ENCODE results near the gene MCM5. TPM values are rescaled to one million over a fixed set of nuclear protein-coding genes. Genes with fewer than 3 reads are reported as not detected.
A peak's percentile ranks its signal among the peaks of the same experiment; 100 is the strongest.

The MCM5 gene
- total RNA-seq, 1 experiment from 2014 or later: 107 TPM

- no peak for TF ChIP-seq CTCF (IDR thresholded peaks at IDR 0.05; ENCODE audit: insufficient read depth in 1 of 2, low read depth in 1 of 2, low read length in 1 of 2, severe bottlenecking in 1 of 2, unreplicated experiment in 1 of 2)
- Mint-ChIP-seq H3K36me3 (ENCODE audit: insufficient read depth, unreplicated experiment) (peaks cover 63% of the 10 kb centered on the region), H3K27me3 (ENCODE audit: insufficient read depth, unreplicated experiment) (no peaks in the 10 kb centered on the region), H3K4me1 (ENCODE audit: low read depth, unreplicated experiment) (peaks cover 10% of the 10 kb centered on the region), H3K27ac (ENCODE audit: unreplicated experiment) (no peak overlapping the region), H3K4me3 (ENCODE audit: unreplicated experiment) (no peak overlapping the region), H3K9me3 (ENCODE audit: unreplicated experiment) (no peaks in the 10 kb centered on the region)
- Histone ChIP-seq H3K4me1 (no peaks in the 10 kb centered on the region), H3K27me3 (replicated peaks; ENCODE audit: control insufficient read depth, insufficient read depth, low read length) (no peaks in the 10 kb centered on the region), H3K36me3 (ENCODE audit: control insufficient read depth, insufficient read depth, low read length) (no peaks in the 10 kb centered on the region; the same call in 1 of the 2 replicates), H3K4me3 (ENCODE audit: low read depth, low read length) (no peak overlapping the region), H3K9me3 (no peaks in the 10 kb centered on the region)
- no peak for DNase-seq
- intact Hi-C loops (cut with micrococcal nuclease; ENCODE audit: unreplicated experiment): no loop called here
- BruUV-seq (replicated peaks): no TSS peak
- POLR2A ChIA-PET: no interaction called here
- CTCF ChIA-PET: no interaction called here
Measured at GRCh38 chr22:35392357-35392756, 7.6 kb upstream of the MCM5 start.

- ChIA-PET POLR2A (no interaction called here), CTCF (no interaction called here)
- TSS peak; percentile 53 for BruUV-seq (replicated peaks)
- Histone ChIP-seq H3K4me1 (no peaks in the 10 kb centered on the region), H3K9me3 (no peaks in the 10 kb centered on the region), H3K27me3 (replicated peaks; ENCODE audit: control insufficient read depth, insufficient read depth, low read length) (no peaks in the 10 kb centered on the region), H3K36me3 (ENCODE audit: control insufficient read depth, insufficient read depth, low read length) (no peaks in the 10 kb centered on the region; the same call in 1 of the 2 replicates), H3K4me3 (ENCODE audit: low read depth, low read length) (no peak overlapping the region)
- H3K4me1 Mint-ChIP-seq (ENCODE audit: low read depth, unreplicated experiment): peaks cover 11% of the 10 kb centered on the region
- peak overlapping the region; percentile 40 for H3K27ac Mint-ChIP-seq (ENCODE audit: unreplicated experiment)
- intact Hi-C loops (cut with micrococcal nuclease; ENCODE audit: unreplicated experiment): no loop called here
- peaks cover 53% of the 10 kb centered on the region for H3K36me3 Mint-ChIP-seq (ENCODE audit: insufficient read depth, unreplicated experiment)
- no peak overlapping the region for H3K4me3 Mint-ChIP-seq (ENCODE audit: unreplicated experiment)
- TF ChIP-seq CTCF (IDR thresholded peaks at IDR 0.05; ENCODE audit: insufficient read depth in 1 of 2, low read depth in 1 of 2, low read length in 1 of 2, severe bottlenecking in 1 of 2, unreplicated experiment in 1 of 2): no peak
- H3K27me3 Mint-ChIP-seq (ENCODE audit: insufficient read depth, unreplicated experiment): no peaks in the 10 kb centered on the region
- no peaks in the 10 kb centered on the region for H3K9me3 Mint-ChIP-seq (ENCODE audit: unreplicated experiment)
- no peak for DNase-seq
Measured at GRCh38 chr22:35393116-35394010, 6.6 kb upstream of the MCM5 start.

GRCh38 chr22:35394011-35394312 is 6.0 kb upstream of the MCM5 start:
- no peak for TF ChIP-seq CTCF (IDR thresholded peaks at IDR 0.05; ENCODE audit: insufficient read depth in 1 of 2, low read depth in 1 of 2, low read length in 1 of 2, severe bottlenecking in 1 of 2, unreplicated experiment in 1 of 2)
- Histone ChIP-seq H3K9me3 (no peaks in the 10 kb centered on the region), H3K4me3 (ENCODE audit: low read depth, low read length) (no peak overlapping the region), H3K36me3 (ENCODE audit: control insufficient read depth, insufficient read depth, low read length) (no peaks in the 10 kb centered on the region; the same call in 1 of the 2 replicates), H3K4me1 (peaks cover under 1% of the 10 kb centered on the region; the same call in 1 of the 2 replicates), H3K27me3 (replicated peaks; ENCODE audit: control insufficient read depth, insufficient read depth, low read length) (no peaks in the 10 kb centered on the region)
- H3K27me3 Mint-ChIP-seq (ENCODE audit: insufficient read depth, unreplicated experiment): no peaks in the 10 kb centered on the region
- no TSS peak for BruUV-seq (replicated peaks)
- H3K27ac Mint-ChIP-seq (ENCODE audit: unreplicated experiment): no peak overlapping the region
- no peak overlapping the region for H3K4me3 Mint-ChIP-seq (ENCODE audit: unreplicated experiment)
- peaks cover 7% of the 10 kb centered on the region for H3K4me1 Mint-ChIP-seq (ENCODE audit: low read depth, unreplicated experiment)
- H3K36me3 Mint-ChIP-seq (ENCODE audit: insufficient read depth, unreplicated experiment): peaks cover 47% of the 10 kb centered on the region
- intact Hi-C loops (cut with micrococcal nuclease; ENCODE audit: unreplicated experiment): no loop called here
- no peaks in the 10 kb centered on the region for H3K9me3 Mint-ChIP-seq (ENCODE audit: unreplicated experiment)
- CTCF ChIA-PET: no interaction called here
- POLR2A ChIA-PET: no interaction called here
- DNase-seq: no peak
